Stimulated activated naive CD8-positive, alpha-beta T cell treated with anti-CD3 and anti-CD28 coated beads, Interleukin-15, amount 100 ng/mL, for 72 hours (primary cell): ENCODE measurements around the gene FOXF2.
"Not testable (repeated sequence)": the region's sequence is repeated elsewhere in the genome, so short reads cannot be mapped to it uniquely, and the experiment has no call there.

ENCODE experiments used
- ATAC-seq: fragments of 150-1000 bp; cut with Tn5 transposase; 2 replicates; pipeline ENCODE4 v1.10.0; 2021; ENCODE audit warnings: mild to moderate bottlenecking, moderate library complexity
- DNase-seq, 2 donors: peaks; one replicate each; pipeline ENCODE4 v3.0.0; 2021 to 2022
- H3K27ac Mint-ChIP-seq, 2 donors: one replicate each; pipeline ENCODE4 v1.8.0; 2022; ENCODE audit warnings: mild to moderate bottlenecking in 2 of 2, mixed read lengths in 2 of 2, moderate library complexity in 2 of 2
- H3K27me3 Mint-ChIP-seq: one replicate; pipeline ENCODE4 v1.8.0; 2022; ENCODE audit warnings: mixed read lengths
- H3K4me1 Mint-ChIP-seq: one replicate; pipeline ENCODE4 v1.8.0; 2022; ENCODE audit warnings: mild to moderate bottlenecking, mixed read lengths
- H3K4me3 Mint-ChIP-seq, 2 donors: one replicate each; pipeline ENCODE4 v1.8.0; 2022; ENCODE audit warnings: mild to moderate bottlenecking in 2 of 2, mixed read lengths in 2 of 2, moderate library complexity in 1 of 2
- H3K9me3 Mint-ChIP-seq, 2 donors: one replicate each; pipeline ENCODE4 v1.8.0; 2022; ENCODE audit warnings: mixed read lengths in 2 of 2

FOXF2 gene

GRCh38 chr6:1368940-1369339 lies 20.4 kb upstream of the FOXF2 start:
- ATAC-seq: no peak
- Mint-ChIP-seq H3K4me3 (no peak overlapping the region), H3K4me1 (no peaks in the 10 kb centered on the region), H3K9me3 (peaks cover 9 to 11% of the 10 kb centered on the region in 2 donors), H3K27ac (peak overlapping the region in 1 of 2 donors; percentile 13), H3K27me3 (peaks cover 79% of the 10 kb centered on the region)
- no peak for DNase-seq

DNA sequence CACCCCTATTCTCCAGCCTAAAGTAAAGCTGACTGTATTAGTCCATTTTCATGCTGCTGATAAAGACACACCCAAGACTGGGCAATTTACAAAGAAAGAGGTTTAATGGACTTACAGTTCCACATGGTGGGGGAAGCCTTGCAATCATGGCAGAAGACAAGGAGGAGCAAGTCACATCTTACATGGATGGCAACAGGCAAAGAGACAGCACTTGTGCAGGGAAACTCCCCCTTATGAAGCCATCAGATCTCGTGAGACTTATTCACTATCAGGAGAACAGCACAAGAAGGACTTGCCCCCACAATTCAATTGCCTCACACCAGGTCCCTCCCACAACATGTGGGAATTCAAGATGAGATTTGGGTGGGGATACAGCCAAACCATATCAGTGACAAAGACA lies 19.7 kb upstream of the FOXF2 start:
- H3K4me3 Mint-ChIP-seq: not testable (repeated sequence)

DNA sequence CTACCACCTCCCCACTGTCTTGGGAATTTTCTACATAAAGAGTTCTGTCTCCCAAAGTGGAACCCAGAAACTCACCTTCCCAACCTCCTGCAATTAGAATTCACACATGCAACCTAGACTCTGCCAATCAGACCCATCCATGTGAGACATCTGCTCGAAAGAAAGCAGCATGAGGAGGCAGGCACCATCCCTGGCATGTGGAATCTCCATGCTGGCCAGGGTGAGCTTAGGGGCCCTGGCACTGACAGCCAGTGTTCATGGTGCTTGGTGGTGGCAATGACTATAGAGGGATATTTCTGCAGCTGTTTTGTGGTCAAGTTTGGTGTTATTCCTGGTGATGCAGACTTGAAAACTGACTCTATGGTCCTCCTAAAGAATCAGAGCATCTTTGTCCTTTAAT lies 17.4 kb upstream of the FOXF2 start:
- Mint-ChIP-seq H3K4me3 (no peak overlapping the region), H3K27ac (no peak overlapping the region), H3K4me1 (no peaks in the 10 kb centered on the region), H3K27me3 (peaks cover 85% of the 10 kb centered on the region), H3K9me3 (peaks cover 9 to 11% of the 10 kb centered on the region in 2 donors)
- DNase-seq (no peak), ATAC-seq (no peak)

More for the DNA sequence above, 19.7 kb upstream of the FOXF2 start:
- Mint-ChIP-seq H3K27me3 (peaks cover 79% of the 10 kb centered on the region), H3K9me3 (peaks cover 9 to 11% of the 10 kb centered on the region in 2 donors)
- not testable (repeated sequence) for H3K4me1 Mint-ChIP-seq, DNase-seq, ATAC-seq, H3K27ac Mint-ChIP-seq

- ATAC-seq: no peak
- peaks cover 85% of the 10 kb centered on the region for H3K27me3 Mint-ChIP-seq
- peaks cover 3% of the 10 kb centered on the region for H3K4me1 Mint-ChIP-seq
- H3K9me3 Mint-ChIP-seq: peaks cover 9 to 11% of the 10 kb centered on the region in 2 donors
- no peak overlapping the region for H3K27ac Mint-ChIP-seq
- no peak overlapping the region for H3K4me3 Mint-ChIP-seq
- DNase-seq: no peak
These were observed 16.7 kb upstream of the FOXF2 start for GRCh38 chr6:1372690-1373089.

DNA sequence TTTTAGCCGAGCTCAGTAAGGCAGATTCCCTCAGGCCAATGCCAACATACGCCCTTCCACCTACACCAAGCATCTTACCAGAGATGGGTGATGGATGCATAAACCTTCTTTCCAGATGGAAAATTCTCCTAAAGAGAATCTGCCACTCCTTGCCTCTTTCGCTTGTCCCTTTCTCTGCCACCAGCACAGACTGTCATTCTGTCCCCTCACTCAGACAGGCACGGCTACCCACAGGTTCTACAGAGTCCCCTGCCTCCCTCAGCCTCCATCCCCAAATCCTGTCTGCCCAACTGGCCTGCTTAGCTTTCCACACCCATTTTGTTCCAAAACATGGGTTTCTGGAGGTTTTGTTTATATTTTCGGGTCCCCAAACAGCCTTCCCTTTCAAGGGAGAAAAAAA lies 12.7 kb upstream of the FOXF2 start:
- no peak for DNase-seq

GRCh38 chr6:1377526-1377925 lies 11.8 kb upstream of the FOXF2 start:
- Mint-ChIP-seq H3K9me3 (no peaks in the 10 kb centered on the region), H3K4me1 (peaks cover 34% of the 10 kb centered on the region), H3K27me3 (peaks cover 94% of the 10 kb centered on the region), H3K4me3 (peak overlapping the region in 1 of 2 donors; percentile 20), H3K27ac (no peak overlapping the region)
- ATAC-seq (no peak), DNase-seq (no peak)

More for the DNA sequence above, 12.7 kb upstream of the FOXF2 start:
- Mint-ChIP-seq H3K4me1 (peaks cover 31% of the 10 kb centered on the region), H3K27ac (no peak overlapping the region), H3K9me3 (no peaks in the 10 kb centered on the region), H3K4me3 (no peak overlapping the region), H3K27me3 (peaks cover 95% of the 10 kb centered on the region)
- ATAC-seq: no peak

- H3K4me3 Mint-ChIP-seq: peak overlapping the region; percentile 65 to 78
- DNase-seq (no peak), ATAC-seq (no peak)
- H3K27me3 Mint-ChIP-seq: peaks cover 94% of the 10 kb centered on the region
- H3K27ac Mint-ChIP-seq: no peak overlapping the region
- H3K4me1 Mint-ChIP-seq: peaks cover 40% of the 10 kb centered on the region
- no peaks in the 10 kb centered on the region for H3K9me3 Mint-ChIP-seq
These were observed 11.0 kb upstream of the FOXF2 start for GRCh38 chr6:1378065-1379016.

- no peak overlapping the region for H3K27ac Mint-ChIP-seq
- ATAC-seq (peak; percentile 46), DNase-seq (no peak)
- peaks cover 46% of the 10 kb centered on the region for H3K4me1 Mint-ChIP-seq
- H3K27me3 Mint-ChIP-seq: peaks cover 93% of the 10 kb centered on the region
- H3K9me3 Mint-ChIP-seq: no peaks in the 10 kb centered on the region
- H3K4me3 Mint-ChIP-seq: peak overlapping the region; percentile 65 to 78
These were observed 10.2 kb upstream of the FOXF2 start for GRCh38 chr6:1379017-1379787.

DNA sequence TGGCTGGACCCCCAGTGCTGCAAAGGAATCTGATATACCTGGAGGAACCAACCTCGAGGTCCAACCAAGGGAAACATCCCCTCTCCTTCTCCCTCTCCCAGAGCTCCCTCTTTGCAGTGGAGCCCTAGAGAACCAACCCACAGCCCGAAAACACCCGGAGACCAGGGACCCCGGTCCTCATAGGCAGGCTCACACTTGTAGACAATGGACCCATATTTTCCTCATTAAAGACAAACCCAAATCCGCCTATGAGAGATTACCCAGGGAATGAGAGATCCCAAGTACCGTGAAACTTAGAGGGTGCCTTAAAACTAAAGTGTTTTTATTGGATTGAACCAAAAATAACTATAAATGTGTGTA lies 9.6 kb upstream of the FOXF2 start:
- H3K27me3 Mint-ChIP-seq: peaks cover 93% of the 10 kb centered on the region
- DNase-seq (no peak), ATAC-seq (no peak)
- peaks cover 51% of the 10 kb centered on the region for H3K4me1 Mint-ChIP-seq
- H3K27ac Mint-ChIP-seq: no peak overlapping the region
- peak overlapping the region in 1 of 2 donors; percentile 78 for H3K4me3 Mint-ChIP-seq
- no peaks in the 10 kb centered on the region for H3K9me3 Mint-ChIP-seq

GRCh38 chr6:1380625-1381427 lies 8.6 kb upstream of the FOXF2 start:
- DNase-seq (no peak), ATAC-seq (no peak)
- Mint-ChIP-seq H3K4me3 (peak overlapping the region in 1 of 2 donors; percentile 40), H3K27me3 (peaks cover 97% of the 10 kb centered on the region), H3K9me3 (no peaks in the 10 kb centered on the region), H3K27ac (no peak overlapping the region), H3K4me1 (peaks cover 62% of the 10 kb centered on the region)

DNA sequence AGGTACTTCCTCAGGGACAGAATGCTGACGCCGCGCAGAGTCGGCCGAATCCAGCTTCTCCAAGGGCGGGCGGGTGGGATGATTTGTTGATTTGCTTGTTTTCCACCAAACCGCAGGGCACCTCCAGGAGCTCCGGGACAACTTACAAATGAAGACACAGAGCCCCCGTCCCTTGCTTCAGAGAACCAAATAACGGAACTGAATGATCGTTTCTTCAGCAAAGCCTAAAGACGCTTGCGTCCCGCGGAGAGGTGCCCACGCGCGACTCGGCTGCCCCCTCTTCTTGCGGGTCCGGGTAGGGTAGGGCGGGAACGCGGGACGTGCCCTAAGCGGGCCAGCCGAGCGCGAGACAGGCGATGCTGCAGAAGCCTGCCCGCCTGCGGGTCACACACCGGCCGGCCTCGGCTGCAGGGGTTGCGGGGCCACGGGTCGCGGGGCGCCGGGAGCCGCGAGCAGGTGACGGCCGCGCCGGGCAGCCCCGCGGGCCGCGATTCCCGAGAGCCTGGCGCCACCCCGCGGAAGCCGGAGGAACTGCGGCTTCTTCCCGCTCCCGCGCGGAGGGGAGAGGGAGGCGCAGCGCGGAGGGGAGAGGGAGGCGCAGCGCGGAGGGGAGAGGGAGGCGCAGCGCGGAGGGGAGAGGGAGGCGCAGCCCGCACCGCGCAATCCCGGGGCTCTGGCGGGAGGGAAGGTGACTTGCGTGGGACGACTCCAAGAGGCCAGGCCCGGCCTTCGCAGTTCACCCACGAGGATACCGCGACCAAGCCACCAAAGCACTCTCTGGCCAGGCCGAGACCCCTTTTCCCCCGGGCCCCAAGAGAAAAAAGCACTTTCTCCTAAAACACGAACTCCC lies 7.7 kb upstream of the FOXF2 start:
- no peaks in the 10 kb centered on the region for H3K9me3 Mint-ChIP-seq
- peaks cover 97% of the 10 kb centered on the region for H3K27me3 Mint-ChIP-seq
- H3K4me1 Mint-ChIP-seq: peaks cover 62% of the 10 kb centered on the region
- no peak overlapping the region for H3K27ac Mint-ChIP-seq
- peak; percentile 67 for ATAC-seq
- H3K4me3 Mint-ChIP-seq: peak overlapping the region in 1 of 2 donors; percentile 40
- DNase-seq: peak; percentile 64 to 73

GRCh38 chr6:1382331-1382882 lies 7.0 kb upstream of the FOXF2 start:
- Mint-ChIP-seq H3K27me3 (peaks cover 97% of the 10 kb centered on the region), H3K27ac (no peak overlapping the region), H3K4me3 (peak overlapping the region; percentile 32 to 37), H3K9me3 (no peaks in the 10 kb centered on the region), H3K4me1 (peaks cover 62% of the 10 kb centered on the region)
- ATAC-seq: peak; percentile 21
- DNase-seq: no peak

DNA sequence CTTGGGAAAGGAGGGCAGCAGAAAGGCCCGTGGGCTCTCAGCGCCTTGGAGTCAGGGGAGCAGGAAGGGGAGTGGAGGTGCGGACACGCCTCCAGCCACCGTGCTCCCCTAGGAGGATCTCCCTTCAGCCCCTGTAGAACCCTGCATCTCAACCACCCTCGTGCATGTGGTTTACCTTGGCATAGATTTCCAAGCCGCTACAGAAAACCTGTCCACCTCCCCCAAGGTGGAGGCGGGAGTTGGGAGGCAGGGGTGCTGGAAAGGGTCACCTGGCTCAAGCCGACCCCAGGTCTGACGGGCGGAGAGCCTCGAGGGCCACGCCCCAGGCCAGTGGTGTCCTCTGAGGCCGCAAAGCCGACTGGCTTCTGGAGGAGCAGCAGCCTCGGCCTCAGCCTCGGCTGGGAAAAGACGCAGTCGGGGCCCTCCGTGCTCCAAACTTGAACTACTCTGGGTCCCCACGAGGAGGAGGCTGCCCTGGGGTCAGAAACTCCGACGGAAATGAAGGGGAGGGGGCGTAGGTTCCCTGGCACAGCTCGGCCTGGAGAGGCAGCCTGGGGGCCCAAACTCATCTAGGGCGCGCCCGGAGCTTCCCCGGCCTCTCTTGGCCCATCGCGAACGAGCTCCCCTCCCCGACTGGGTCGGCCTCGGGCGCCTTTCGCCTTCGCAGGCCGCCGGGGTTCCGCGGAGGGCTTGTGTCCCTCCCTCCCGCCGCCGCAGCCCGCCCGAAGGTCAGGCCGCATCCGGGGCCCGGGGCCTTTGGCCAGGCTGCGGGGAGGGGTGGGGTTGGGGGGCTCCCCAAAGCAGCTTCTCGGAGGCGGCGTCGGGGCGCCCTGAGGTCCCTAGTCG lies 6.3 kb upstream of the FOXF2 start:
- Mint-ChIP-seq H3K27ac (no peak overlapping the region), H3K9me3 (no peaks in the 10 kb centered on the region), H3K4me1 (peaks cover 64% of the 10 kb centered on the region)

More for the DNA sequence above, 6.3 kb upstream of the FOXF2 start:
- H3K27me3 Mint-ChIP-seq: peaks cover 97% of the 10 kb centered on the region
- peak overlapping the region; percentile 25 to 59 for H3K4me3 Mint-ChIP-seq
- ATAC-seq (no peak), DNase-seq (peak in 1 of 2 donors; percentile 29)
